Measurements from ENCODE around the gene ITPR1. TPM values are rescaled to one million over a fixed set of nuclear protein-coding genes. Genes with fewer than 3 reads are reported as not detected.
A peak's percentile ranks its signal among the peaks of the same experiment; 100 is the strongest.

ITPR1 gene
- polyA plus RNA-seq, 1 donor from 2014 or later = 2.1 TPM

DNA sequence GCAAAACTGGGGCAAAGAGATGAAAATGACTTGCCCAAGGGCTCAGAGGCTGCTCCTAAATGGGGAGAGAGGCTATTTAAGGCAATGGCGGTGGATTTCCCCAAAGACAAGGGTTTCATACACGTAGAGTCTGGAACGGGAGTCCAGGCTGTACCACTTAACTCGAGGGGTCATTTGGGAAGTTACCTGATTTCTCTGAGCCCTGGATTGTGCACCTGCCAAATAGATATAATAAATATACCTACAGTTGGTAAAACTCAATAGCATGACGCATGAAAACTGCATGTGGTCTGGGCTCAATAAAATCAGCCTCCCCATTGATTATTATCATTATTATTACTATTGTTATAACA lies 1.3 kb upstream of the ITPR1 start:
- H3K27me3 ChIP-seq (ENCODE audit: insufficient read depth, low read depth, low read length) = peaks cover 18% of the 10 kb centered on the region
- no peaks in the 10 kb centered on the region for H3K79me2 ChIP-seq (replicated peaks; ENCODE audit: insufficient read depth, low read length)
- peak overlapping the region; percentile 94 for H3K4me2 ChIP-seq (ENCODE audit: low read length)
- no peaks in the 10 kb centered on the region for H3K9me2 ChIP-seq (ENCODE audit: insufficient read depth, low read length)
- peak overlapping the region; percentile 76 for H3K4me3 ChIP-seq (ENCODE audit: low read length)
- no peaks in the 10 kb centered on the region for H4K20me1 ChIP-seq (ENCODE audit: insufficient read depth)
- no peaks in the 10 kb centered on the region for H3K9me3 ChIP-seq (ENCODE audit: low read length)
- peak overlapping the region; percentile 61 for H3K9ac ChIP-seq (ENCODE audit: low read length)
- H2AFZ ChIP-seq (ENCODE audit: low read depth, low read length) = peak overlapping the region; percentile 51
- H3K27ac ChIP-seq (ENCODE audit: low read length) = no peak overlapping the region
- no peaks in the 10 kb centered on the region for H3K36me3 ChIP-seq (ENCODE audit: insufficient read depth, low read length)
- no peaks in the 10 kb centered on the region for H3F3A ChIP-seq (ENCODE audit: insufficient read depth, low read length, poor library complexity, severe bottlenecking)
- TF ChIP-seq MXI1 (conservative IDR thresholded peaks at IDR 0.05; ENCODE audit: poor library complexity, severe bottlenecking) = no peak
- TF ChIP-seq RAD21 (conservative IDR thresholded peaks at IDR 0.05) = no peak
- TF ChIP-seq, protein P1, sequence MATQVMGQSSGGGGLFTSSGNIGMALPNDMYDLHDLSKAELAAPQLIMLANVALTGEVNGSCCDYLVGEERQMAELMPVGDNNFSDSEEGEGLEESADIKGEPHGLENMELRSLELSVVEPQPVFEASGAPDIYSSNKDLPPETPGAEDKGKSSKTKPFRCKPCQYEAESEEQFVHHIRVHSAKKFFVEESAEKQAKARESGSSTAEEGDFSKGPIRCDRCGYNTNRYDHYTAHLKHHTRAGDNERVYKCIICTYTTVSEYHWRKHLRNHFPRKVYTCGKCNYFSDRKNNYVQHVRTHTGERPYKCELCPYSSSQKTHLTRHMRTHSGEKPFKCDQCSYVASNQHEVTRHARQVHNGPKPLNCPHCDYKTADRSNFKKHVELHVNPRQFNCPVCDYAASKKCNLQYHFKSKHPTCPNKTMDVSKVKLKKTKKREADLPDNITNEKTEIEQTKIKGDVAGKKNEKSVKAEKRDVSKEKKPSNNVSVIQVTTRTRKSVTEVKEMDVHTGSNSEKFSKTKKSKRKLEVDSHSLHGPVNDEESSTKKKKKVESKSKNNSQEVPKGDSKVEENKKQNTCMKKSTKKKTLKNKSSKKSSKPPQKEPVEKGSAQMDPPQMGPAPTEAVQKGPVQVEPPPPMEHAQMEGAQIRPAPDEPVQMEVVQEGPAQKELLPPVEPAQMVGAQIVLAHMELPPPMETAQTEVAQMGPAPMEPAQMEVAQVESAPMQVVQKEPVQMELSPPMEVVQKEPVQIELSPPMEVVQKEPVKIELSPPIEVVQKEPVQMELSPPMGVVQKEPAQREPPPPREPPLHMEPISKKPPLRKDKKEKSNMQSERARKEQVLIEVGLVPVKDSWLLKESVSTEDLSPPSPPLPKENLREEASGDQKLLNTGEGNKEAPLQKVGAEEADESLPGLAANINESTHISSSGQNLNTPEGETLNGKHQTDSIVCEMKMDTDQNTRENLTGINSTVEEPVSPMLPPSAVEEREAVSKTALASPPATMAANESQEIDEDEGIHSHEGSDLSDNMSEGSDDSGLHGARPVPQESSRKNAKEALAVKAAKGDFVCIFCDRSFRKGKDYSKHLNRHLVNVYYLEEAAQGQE (IDR thresholded peaks at IDR 0.05; ENCODE audit: borderline replicate concordance) = no peak

DNA sequence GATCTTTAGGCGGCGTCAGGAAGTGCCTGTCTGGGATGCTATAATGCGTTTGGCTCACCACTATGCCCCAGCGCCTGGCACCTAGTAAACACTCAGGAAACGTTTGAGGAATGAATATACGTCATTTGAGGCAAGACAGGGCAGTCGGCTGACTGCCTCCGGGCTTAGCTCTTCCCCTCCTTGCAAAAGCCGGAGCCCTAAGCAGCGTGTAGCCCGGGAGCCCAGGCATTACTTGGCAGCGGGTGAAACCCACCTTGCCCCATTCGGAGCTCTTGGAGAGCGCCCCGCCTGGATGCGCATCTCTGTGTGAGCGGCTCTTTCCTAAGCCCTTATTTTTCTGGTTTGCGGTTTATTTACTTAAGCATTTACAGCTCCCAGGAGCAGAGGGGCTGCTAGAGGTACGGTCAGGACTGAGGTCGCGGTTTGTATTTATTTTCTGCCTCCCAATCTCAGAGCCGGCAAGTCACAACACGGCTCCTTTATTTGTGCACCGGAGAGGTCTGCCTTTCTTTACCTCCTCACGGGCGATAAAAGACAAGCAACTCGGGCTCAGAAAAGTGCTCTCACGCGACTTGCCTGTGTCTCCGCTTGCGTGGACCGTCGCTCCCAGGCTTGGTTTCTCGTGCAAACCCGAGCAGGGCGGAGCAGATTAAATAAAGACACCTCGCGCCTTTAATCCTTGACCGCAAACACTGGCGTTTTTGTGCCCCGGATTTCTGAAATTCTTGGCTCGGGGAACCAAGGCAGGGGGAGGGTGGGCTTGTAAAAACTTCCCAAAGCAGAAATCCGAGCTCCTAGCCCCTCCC lies 737 bp upstream of the ITPR1 start:
- H3K27ac ChIP-seq (ENCODE audit: low read length) = peak overlapping the region; percentile 49
- H3K9me2 ChIP-seq (ENCODE audit: insufficient read depth, low read length) = no peaks in the 10 kb centered on the region

More for the DNA sequence above, 737 bp upstream of the ITPR1 start:
- Histone ChIP-seq H3K4me3 (ENCODE audit: low read length) (peak overlapping the region; percentile 76), H3K79me2 (replicated peaks; ENCODE audit: insufficient read depth, low read length) (no peaks in the 10 kb centered on the region), H3K27me3 (ENCODE audit: insufficient read depth, low read depth, low read length) (peaks cover 18% of the 10 kb centered on the region), H3F3A (ENCODE audit: insufficient read depth, low read length, poor library complexity, severe bottlenecking) (no peaks in the 10 kb centered on the region), H4K20me1 (ENCODE audit: insufficient read depth) (no peaks in the 10 kb centered on the region), H3K36me3 (ENCODE audit: insufficient read depth, low read length) (no peaks in the 10 kb centered on the region), H3K9me3 (ENCODE audit: low read length) (no peaks in the 10 kb centered on the region), H2AFZ (ENCODE audit: low read depth, low read length) (peak overlapping the region; percentile 51), H3K4me2 (ENCODE audit: low read length) (peak overlapping the region; percentile 94), H3K9ac (ENCODE audit: low read length) (peak overlapping the region; percentile 61)
- TF ChIP-seq, protein P2, sequence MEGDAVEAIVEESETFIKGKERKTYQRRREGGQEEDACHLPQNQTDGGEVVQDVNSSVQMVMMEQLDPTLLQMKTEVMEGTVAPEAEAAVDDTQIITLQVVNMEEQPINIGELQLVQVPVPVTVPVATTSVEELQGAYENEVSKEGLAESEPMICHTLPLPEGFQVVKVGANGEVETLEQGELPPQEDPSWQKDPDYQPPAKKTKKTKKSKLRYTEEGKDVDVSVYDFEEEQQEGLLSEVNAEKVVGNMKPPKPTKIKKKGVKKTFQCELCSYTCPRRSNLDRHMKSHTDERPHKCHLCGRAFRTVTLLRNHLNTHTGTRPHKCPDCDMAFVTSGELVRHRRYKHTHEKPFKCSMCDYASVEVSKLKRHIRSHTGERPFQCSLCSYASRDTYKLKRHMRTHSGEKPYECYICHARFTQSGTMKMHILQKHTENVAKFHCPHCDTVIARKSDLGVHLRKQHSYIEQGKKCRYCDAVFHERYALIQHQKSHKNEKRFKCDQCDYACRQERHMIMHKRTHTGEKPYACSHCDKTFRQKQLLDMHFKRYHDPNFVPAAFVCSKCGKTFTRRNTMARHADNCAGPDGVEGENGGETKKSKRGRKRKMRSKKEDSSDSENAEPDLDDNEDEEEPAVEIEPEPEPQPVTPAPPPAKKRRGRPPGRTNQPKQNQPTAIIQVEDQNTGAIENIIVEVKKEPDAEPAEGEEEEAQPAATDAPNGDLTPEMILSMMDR (IDR thresholded peaks at IDR 0.05; ENCODE audit: poor library complexity, severe bottlenecking) = peak; percentile 55
- no peak for TF ChIP-seq RAD21 (conservative IDR thresholded peaks at IDR 0.05)

Data from neural cell (in vitro differentiated cells).